ENCODE results near the gene TCIRG1. TPM values are rescaled to one million over a fixed set of nuclear protein-coding genes. Genes with fewer than 3 reads are reported as not detected.

Gene TCIRG1
- total and polyA plus RNA-seq, 7 donors, result 10.9 to 20.1 (median 11.8) TPM

GRCh38 chr11:68080860-68081259, 42.0 kb downstream of the TCIRG1 start:
- TF ChIP-seq CTCF (IDR thresholded peaks at IDR 0.05), result no peak
- peak overlapping the region; percentile 71 for H3K27ac ChIP-seq
- no peaks in the 10 kb centered on the region for H3K27me3 ChIP-seq (ENCODE audit: insufficient read depth in 3 of 3, low read length in 2 of 3)
- H3K4me1 ChIP-seq, result peaks cover 12% of the 10 kb centered on the region
- no peak overlapping the region for H3K4me3 ChIP-seq
- no peak for DNase-seq
- peaks cover 0 to 24% of the 10 kb centered on the region in 2 donors for H3K36me3 ChIP-seq (ENCODE audit: insufficient read depth in 1 of 2, low read depth in 1 of 2)
- WGBS, 3 donors, result 92 to 96% (median 94%) methylated on average over 8 of the region's 8 CpGs
- H3K9me3 ChIP-seq, result no peaks in the 10 kb centered on the region
- intact Hi-C loops (cut with DNase I), result no loop called here
- ATAC-seq, result no peak

GRCh38 chr11:68081691-68082090, 42.9 kb downstream of the TCIRG1 start:
- Histone ChIP-seq H3K27me3 (ENCODE audit: insufficient read depth in 3 of 3, low read length in 2 of 3) (no peaks in the 10 kb centered on the region), H3K4me1 (peaks cover 12% of the 10 kb centered on the region), H3K36me3 (ENCODE audit: insufficient read depth in 1 of 2, low read depth in 1 of 2) (peaks cover 0 to 19% of the 10 kb centered on the region in 2 donors), H3K27ac (peak overlapping the region; percentile 71), H3K9me3 (no peaks in the 10 kb centered on the region), H3K4me3 (peak overlapping the region; percentile 13)
- ATAC-seq (peak; percentile 84 to 97 (median 94)), DNase-seq (no peak)
- intact Hi-C loops (cut with DNase I), result no loop called here
- TF ChIP-seq CTCF (IDR thresholded peaks at IDR 0.05), result no peak
- WGBS, 3 donors, result 41 to 54% (median 47%) methylated on average over 9 of the region's 9 CpGs

GRCh38 chr11:68082481-68082880, 43.7 kb downstream of the TCIRG1 start:
- H3K4me1 ChIP-seq, result peaks cover 15% of the 10 kb centered on the region
- no peak overlapping the region for H3K4me3 ChIP-seq
- H3K9me3 ChIP-seq, result no peaks in the 10 kb centered on the region
- WGBS, 3 donors, result 41 to 73% (median 53%) methylated on average over 3 of the region's 3 CpGs
- H3K27ac ChIP-seq, result peak overlapping the region; percentile 71
- peaks cover 0 to 12% of the 10 kb centered on the region in 2 donors for H3K36me3 ChIP-seq (ENCODE audit: insufficient read depth in 1 of 2, low read depth in 1 of 2)
- intact Hi-C loops (cut with DNase I), result no loop called here
- no peaks in the 10 kb centered on the region for H3K27me3 ChIP-seq (ENCODE audit: insufficient read depth in 3 of 3, low read length in 2 of 3)
- ATAC-seq, result no peak
- no peak for TF ChIP-seq CTCF (IDR thresholded peaks at IDR 0.05)
- no peak for DNase-seq

GRCh38 chr11:68083517-68083916, 44.7 kb downstream of the TCIRG1 start:
- Histone ChIP-seq H3K4me1 (peaks cover 16% of the 10 kb centered on the region), H3K27ac (no peak overlapping the region), H3K9me3 (no peaks in the 10 kb centered on the region), H3K36me3 (ENCODE audit: insufficient read depth in 1 of 2, low read depth in 1 of 2) (peaks cover 0 to 10% of the 10 kb centered on the region in 2 donors), H3K4me3 (no peak overlapping the region), H3K27me3 (ENCODE audit: insufficient read depth in 3 of 3, low read length in 2 of 3) (no peaks in the 10 kb centered on the region)
- TF ChIP-seq CTCF (IDR thresholded peaks at IDR 0.05), result no peak
- intact Hi-C loops (cut with DNase I), result no loop called here
- 86 to 99% (median 90%) methylated on average over 3 of the region's 3 CpGs for WGBS, 3 donors
- DNase-seq, result no peak
- ATAC-seq, result no peak

GRCh38 chr11:68089679-68090078, 50.9 kb downstream of the TCIRG1 start:
- no peak overlapping the region for H3K27ac ChIP-seq
- H3K36me3 ChIP-seq (ENCODE audit: insufficient read depth in 1 of 2, low read depth in 1 of 2), result no peaks in the 10 kb centered on the region
- H3K4me3 ChIP-seq, result no peak overlapping the region
- intact Hi-C loops (cut with DNase I), result no loop called here
- TF ChIP-seq CTCF (IDR thresholded peaks at IDR 0.05), result no peak
- no peaks in the 10 kb centered on the region for H3K9me3 ChIP-seq
- peaks cover 14% of the 10 kb centered on the region for H3K4me1 ChIP-seq
- WGBS, 3 donors, result 93 to 95% (median 94%) methylated on average over 8 of the region's 8 CpGs
- DNase-seq (no peak), ATAC-seq (no peak)
- H3K27me3 ChIP-seq (ENCODE audit: insufficient read depth in 3 of 3, low read length in 2 of 3), result no peaks in the 10 kb centered on the region
